Neural cell (in vitro differentiated cells): ENCODE measurements around the gene THBS2. TPM values are rescaled to one million over a fixed set of nuclear protein-coding genes. Genes with fewer than 3 reads are reported as not detected.

ENCODE experiments used
- H2AFZ ChIP-seq: fragments of 200-600, 300-800 bp; sonication (generic), shearing (Covaris generic); 2 replicates; pipeline ENCODE4 v1.6.0; 2014; ENCODE audit warnings: low read depth, mild to moderate bottlenecking, antibody characterized with exemption, low read length, moderate library complexity
- H3F3A ChIP-seq: fragments of 200-600 bp; shearing (Covaris generic); 2 replicates; pipeline ENCODE4 v1.6.1; 2016; ENCODE audit warnings: mild to moderate bottlenecking, moderate library complexity, mixed read lengths, antibody characterized with exemption, low read length; ENCODE audit not compliant: insufficient read depth, poor library complexity, severe bottlenecking
- H3K27ac ChIP-seq: fragments of 200-600, 300-800 bp; sonication (generic), shearing (Covaris generic); 2 replicates; pipeline ENCODE4 v1.5.1; 2014; ENCODE audit warnings: mild to moderate bottlenecking, low read length, moderate library complexity
- H3K27me3 ChIP-seq: fragments of 300-800, 200-600 bp; sonication (generic), shearing (Covaris generic); 2 replicates; pipeline ENCODE4 v1.6.0; 2014; ENCODE audit warnings: mild to moderate bottlenecking, low read depth, low read length, moderate library complexity; ENCODE audit not compliant: insufficient read depth
- H3K36me3 ChIP-seq: fragments of 300-800, 200-600 bp; sonication (generic), shearing (Covaris generic); 2 replicates; pipeline ENCODE4 v1.5.1; 2014; ENCODE audit warnings: mild to moderate bottlenecking, antibody characterized with exemption, low read length, moderate library complexity; ENCODE audit not compliant: insufficient read depth
- H3K4me2 ChIP-seq: fragments of 300-800, 200-600 bp; sonication (generic), shearing (Covaris generic); 2 replicates; pipeline ENCODE4 v1.6.0; 2014; ENCODE audit warnings: mild to moderate bottlenecking, low read length
- H3K4me3 ChIP-seq: fragments of 300-800, 200-600 bp; sonication (generic), shearing (Covaris generic); 2 replicates; pipeline ENCODE4 v1.5.1; 2014; ENCODE audit warnings: mild to moderate bottlenecking, low read length, moderate library complexity
- H3K79me2 ChIP-seq: fragments of 200-600 bp; shearing (Covaris generic); replicated peaks from 2 replicates; pipeline ENCODE4 v1.6.0; 2014; ENCODE audit warnings: mild to moderate bottlenecking, low read length, moderate library complexity; ENCODE audit not compliant: insufficient read depth
- H3K9ac ChIP-seq: fragments of 300-800, 200-600 bp; sonication (generic), shearing (Covaris generic); 2 replicates; pipeline ENCODE4 v1.6.1; 2016; ENCODE audit warnings: mild to moderate bottlenecking, low read length, mixed read lengths
- H3K9me2 ChIP-seq: fragments of 200-600 bp; shearing (Covaris generic); 2 replicates; pipeline ENCODE4 v1.6.1; 2016; ENCODE audit warnings: mild to moderate bottlenecking, low read length, mixed read lengths; ENCODE audit not compliant: insufficient read depth
- H3K9me3 ChIP-seq: fragments of 200-600, 300-800 bp; sonication (generic), shearing (Covaris generic); 2 replicates; pipeline ENCODE4 v1.6.1; 2016; ENCODE audit warnings: mild to moderate bottlenecking, mixed run types, low read length, moderate library complexity, mixed read lengths
- H4K20me1 ChIP-seq: fragments of 200-600 bp; shearing (Covaris generic); 2 replicates; pipeline ENCODE4 v1.6.1; 2016; ENCODE audit warnings: mild to moderate bottlenecking, mixed run types; ENCODE audit not compliant: insufficient read depth
- EP300 ChIP-seq: fragments of 450-650 bp; conservative IDR thresholded peaks from 2 replicates; pipeline ENCODE4 v1.6.1; 2014; ENCODE audit warnings: antibody characterized with exemption, mild to moderate bottlenecking, moderate library complexity; ENCODE audit not compliant: poor library complexity, severe bottlenecking
- EZH2 ChIP-seq: fragments of 200-600, 300-800 bp; shearing (Covaris generic), sonication (generic); IDR thresholded peaks from 2 replicates; pipeline ENCODE4 v1.6.1; 2014; ENCODE audit warnings: antibody characterized with exemption, low read length, borderline replicate concordance, mild to moderate bottlenecking; ENCODE audit not compliant: insufficient read depth, poor library complexity, severe bottlenecking
- MXI1 ChIP-seq: fragments of 450-650 bp; conservative IDR thresholded peaks from 2 replicates; pipeline ENCODE4 v1.6.1; 2014; ENCODE audit warnings: antibody characterized with exemption, mild to moderate bottlenecking; ENCODE audit not compliant: poor library complexity, severe bottlenecking
- POLR2AphosphoS5 ChIP-seq: IDR thresholded peaks from 2 replicates; pipeline ENCODE4 v1.6.1; 2012
- RAD21 ChIP-seq: fragments of 450-650 bp; conservative IDR thresholded peaks from 2 replicates; pipeline ENCODE4 v1.6.1; 2014; ENCODE audit warnings: antibody characterized with exemption, mild to moderate bottlenecking, moderate library complexity
- SMC3 ChIP-seq: fragments of 450-650 bp; conservative IDR thresholded peaks from 2 replicates; pipeline ENCODE4 v1.6.1; 2014; ENCODE audit warnings: antibody characterized with exemption, mild to moderate bottlenecking, moderate library complexity; ENCODE audit not compliant: poor library complexity
- TAF1 ChIP-seq: IDR thresholded peaks from 2 replicates; pipeline ENCODE4 v1.6.1; 2012; ENCODE audit warnings: low read depth
- polyA plus RNA-seq: library from polyadenylated mRNA; depleted of rRNA; stranded (reverse); fragments of >200 nt; gene quantifications from 2 replicates; pipeline ENCODE4 v1.2.3, GENCODE V29; 2014
- TF ChIP-seq, protein P1 (sequence below): IDR thresholded peaks from 2 replicates; pipeline ENCODE4 v1.6.1; 2012; ENCODE audit warnings: borderline replicate concordance
- TF ChIP-seq, protein P2 (sequence below): fragments of 450-650 bp; IDR thresholded peaks from 2 replicates; pipeline ENCODE4 v1.5.1; 2014; ENCODE audit warnings: antibody characterized with exemption, mild to moderate bottlenecking, moderate library complexity; ENCODE audit not compliant: poor library complexity, severe bottlenecking

The THBS2 gene
- polyA plus RNA-seq, 1 donor from 2014 or later, result 0.88 TPM

DNA sequence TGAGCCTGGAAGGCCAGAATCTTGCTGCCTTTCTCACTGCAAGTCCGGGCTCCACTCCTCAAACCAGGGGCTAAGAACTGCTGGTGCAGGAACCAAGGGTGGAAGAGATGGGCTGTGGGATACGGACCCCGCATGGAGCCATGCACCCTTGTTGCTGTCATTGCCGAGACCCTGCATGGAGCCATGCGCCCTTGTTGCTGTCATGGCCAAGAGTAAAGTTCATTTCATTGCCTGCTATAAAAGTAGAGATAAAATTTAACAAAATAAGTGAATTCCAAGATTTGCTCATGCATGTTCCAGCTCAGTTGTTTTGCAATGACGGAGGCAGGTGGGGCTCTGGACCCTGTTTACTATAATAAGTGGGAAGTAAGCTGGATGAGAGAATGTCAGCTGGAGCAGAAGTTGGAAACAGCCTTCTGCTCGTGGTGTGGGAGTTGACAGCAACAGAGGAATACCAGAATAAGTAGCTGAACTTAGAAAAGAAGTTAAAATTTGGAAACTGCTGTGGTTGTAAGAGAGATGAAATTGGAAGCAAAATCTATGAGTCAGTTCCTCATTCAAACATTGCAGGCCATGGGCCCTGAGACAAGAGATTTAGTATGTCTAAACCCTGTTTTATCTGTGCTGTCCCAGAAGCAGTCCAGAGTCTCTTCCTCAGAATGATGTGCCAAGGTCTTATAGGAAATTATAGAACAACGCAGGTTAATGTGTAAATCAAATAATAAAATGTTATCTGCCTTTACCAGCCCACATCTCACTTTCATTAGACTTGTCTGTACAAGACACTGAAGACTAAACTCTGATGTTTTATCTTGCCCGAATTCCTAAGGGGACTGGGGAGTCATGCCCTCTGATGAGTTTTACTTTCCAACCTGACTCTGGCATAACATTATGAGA lies 15.8 kb upstream of the THBS2 start:
- Histone ChIP-seq H3K27ac (no peak overlapping the region), H3K36me3 (no peaks in the 10 kb centered on the region), H3F3A (no peaks in the 10 kb centered on the region), H3K27me3 (no peaks in the 10 kb centered on the region), H4K20me1 (no peaks in the 10 kb centered on the region), H3K9me2 (no peaks in the 10 kb centered on the region), H3K9me3 (no peaks in the 10 kb centered on the region), H2AFZ (no peak overlapping the region), H3K4me3 (no peak overlapping the region), H3K79me2 (no peaks in the 10 kb centered on the region), H3K4me2 (no peak overlapping the region), H3K9ac (no peak overlapping the region)
- no peak for TF ChIP-seq EZH2

DNA sequence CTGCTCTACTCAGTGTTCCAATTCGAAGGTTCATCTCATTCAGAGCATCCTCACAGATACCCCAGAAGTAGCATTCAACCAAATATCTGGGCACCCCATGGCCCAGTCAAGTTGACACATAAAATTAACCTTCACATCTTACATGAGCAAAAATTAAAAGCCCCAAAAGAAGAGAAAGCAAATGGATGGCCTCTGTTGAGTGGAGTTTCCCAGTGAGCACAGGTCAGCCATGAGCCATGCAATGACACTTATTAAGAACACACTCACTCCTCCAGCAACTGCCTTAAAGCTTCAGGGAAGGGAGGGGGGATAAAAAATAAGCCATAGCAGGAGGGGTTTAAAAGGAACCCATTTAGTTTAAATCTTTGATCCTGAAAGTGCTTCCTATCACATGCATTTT lies 14.6 kb upstream of the THBS2 start:
- TF ChIP-seq, protein P1, sequence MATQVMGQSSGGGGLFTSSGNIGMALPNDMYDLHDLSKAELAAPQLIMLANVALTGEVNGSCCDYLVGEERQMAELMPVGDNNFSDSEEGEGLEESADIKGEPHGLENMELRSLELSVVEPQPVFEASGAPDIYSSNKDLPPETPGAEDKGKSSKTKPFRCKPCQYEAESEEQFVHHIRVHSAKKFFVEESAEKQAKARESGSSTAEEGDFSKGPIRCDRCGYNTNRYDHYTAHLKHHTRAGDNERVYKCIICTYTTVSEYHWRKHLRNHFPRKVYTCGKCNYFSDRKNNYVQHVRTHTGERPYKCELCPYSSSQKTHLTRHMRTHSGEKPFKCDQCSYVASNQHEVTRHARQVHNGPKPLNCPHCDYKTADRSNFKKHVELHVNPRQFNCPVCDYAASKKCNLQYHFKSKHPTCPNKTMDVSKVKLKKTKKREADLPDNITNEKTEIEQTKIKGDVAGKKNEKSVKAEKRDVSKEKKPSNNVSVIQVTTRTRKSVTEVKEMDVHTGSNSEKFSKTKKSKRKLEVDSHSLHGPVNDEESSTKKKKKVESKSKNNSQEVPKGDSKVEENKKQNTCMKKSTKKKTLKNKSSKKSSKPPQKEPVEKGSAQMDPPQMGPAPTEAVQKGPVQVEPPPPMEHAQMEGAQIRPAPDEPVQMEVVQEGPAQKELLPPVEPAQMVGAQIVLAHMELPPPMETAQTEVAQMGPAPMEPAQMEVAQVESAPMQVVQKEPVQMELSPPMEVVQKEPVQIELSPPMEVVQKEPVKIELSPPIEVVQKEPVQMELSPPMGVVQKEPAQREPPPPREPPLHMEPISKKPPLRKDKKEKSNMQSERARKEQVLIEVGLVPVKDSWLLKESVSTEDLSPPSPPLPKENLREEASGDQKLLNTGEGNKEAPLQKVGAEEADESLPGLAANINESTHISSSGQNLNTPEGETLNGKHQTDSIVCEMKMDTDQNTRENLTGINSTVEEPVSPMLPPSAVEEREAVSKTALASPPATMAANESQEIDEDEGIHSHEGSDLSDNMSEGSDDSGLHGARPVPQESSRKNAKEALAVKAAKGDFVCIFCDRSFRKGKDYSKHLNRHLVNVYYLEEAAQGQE, result no peak
- TF ChIP-seq EP300, result no peak
- TF ChIP-seq, protein P2, sequence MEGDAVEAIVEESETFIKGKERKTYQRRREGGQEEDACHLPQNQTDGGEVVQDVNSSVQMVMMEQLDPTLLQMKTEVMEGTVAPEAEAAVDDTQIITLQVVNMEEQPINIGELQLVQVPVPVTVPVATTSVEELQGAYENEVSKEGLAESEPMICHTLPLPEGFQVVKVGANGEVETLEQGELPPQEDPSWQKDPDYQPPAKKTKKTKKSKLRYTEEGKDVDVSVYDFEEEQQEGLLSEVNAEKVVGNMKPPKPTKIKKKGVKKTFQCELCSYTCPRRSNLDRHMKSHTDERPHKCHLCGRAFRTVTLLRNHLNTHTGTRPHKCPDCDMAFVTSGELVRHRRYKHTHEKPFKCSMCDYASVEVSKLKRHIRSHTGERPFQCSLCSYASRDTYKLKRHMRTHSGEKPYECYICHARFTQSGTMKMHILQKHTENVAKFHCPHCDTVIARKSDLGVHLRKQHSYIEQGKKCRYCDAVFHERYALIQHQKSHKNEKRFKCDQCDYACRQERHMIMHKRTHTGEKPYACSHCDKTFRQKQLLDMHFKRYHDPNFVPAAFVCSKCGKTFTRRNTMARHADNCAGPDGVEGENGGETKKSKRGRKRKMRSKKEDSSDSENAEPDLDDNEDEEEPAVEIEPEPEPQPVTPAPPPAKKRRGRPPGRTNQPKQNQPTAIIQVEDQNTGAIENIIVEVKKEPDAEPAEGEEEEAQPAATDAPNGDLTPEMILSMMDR, result no peak
- TF ChIP-seq MXI1, result no peak
- no peak for TF ChIP-seq EZH2
- no peak for TF ChIP-seq SMC3
- no peak for TF ChIP-seq POLR2AphosphoS5
- TF ChIP-seq TAF1, result no peak
- TF ChIP-seq RAD21, result no peak
- Histone ChIP-seq H3K79me2 (no peaks in the 10 kb centered on the region), H3K36me3 (no peaks in the 10 kb centered on the region), H3K4me2 (no peak overlapping the region), H3K27me3 (no peaks in the 10 kb centered on the region), H3K4me3 (no peak overlapping the region), H3K9ac (no peak overlapping the region), H4K20me1 (no peaks in the 10 kb centered on the region), H3K9me2 (no peaks in the 10 kb centered on the region), H3K27ac (no peak overlapping the region), H3F3A (no peaks in the 10 kb centered on the region), H2AFZ (no peak overlapping the region), H3K9me3 (no peaks in the 10 kb centered on the region)
